ENCODE measurements around the gene GPR4. TPM values are rescaled to one million over a fixed set of nuclear protein-coding genes. Genes with fewer than 3 reads are reported as not detected.

The GPR4 gene
- total RNA-seq, 1 donor from 2014 or later = not detected

GRCh38 chr19:45597425-45598111 lies 4.4 kb downstream of the GPR4 start:
- Mint-ChIP-seq H3K36me3 (ENCODE audit: low read depth) (no peaks in the 10 kb centered on the region), H3K4me3 (no peak overlapping the region), H3K9me3 (no peaks in the 10 kb centered on the region), H3K27me3 (ENCODE audit: low read depth) (peaks cover 85% of the 10 kb centered on the region), H3K27ac (ENCODE audit: unreplicated experiment) (no peak overlapping the region), H3K4me1 (peaks cover 30% of the 10 kb centered on the region)
- no peak for TF ChIP-seq CTCF (conservative IDR thresholded peaks at IDR 0.05)
- DNase-seq (ENCODE audit: low read depth, low spot score) = no peak

- H3K4me3 Mint-ChIP-seq = no peak overlapping the region
- DNase-seq (ENCODE audit: low read depth, low spot score) = no peak
- H3K9me3 Mint-ChIP-seq = no peaks in the 10 kb centered on the region
- no peaks in the 10 kb centered on the region for H3K36me3 Mint-ChIP-seq (ENCODE audit: low read depth)
- peaks cover 16% of the 10 kb centered on the region for H3K4me1 Mint-ChIP-seq
- peaks cover 82% of the 10 kb centered on the region for H3K27me3 Mint-ChIP-seq (ENCODE audit: low read depth)
- no peak for TF ChIP-seq CTCF (conservative IDR thresholded peaks at IDR 0.05)
- H3K27ac Mint-ChIP-seq (ENCODE audit: unreplicated experiment) = no peak overlapping the region
Measured at GRCh38 chr19:45595814-45596213, 6.2 kb downstream of the GPR4 start.

- no peak for TF ChIP-seq CTCF (conservative IDR thresholded peaks at IDR 0.05)
- H3K27me3 Mint-ChIP-seq (ENCODE audit: low read depth) = peaks cover 81% of the 10 kb centered on the region
- H3K4me3 Mint-ChIP-seq = no peak overlapping the region
- no peak for DNase-seq (ENCODE audit: low read depth, low spot score)
- H3K36me3 Mint-ChIP-seq (ENCODE audit: low read depth) = no peaks in the 10 kb centered on the region
- H3K9me3 Mint-ChIP-seq = no peaks in the 10 kb centered on the region
- H3K4me1 Mint-ChIP-seq = peaks cover 12% of the 10 kb centered on the region
- no peak overlapping the region for H3K27ac Mint-ChIP-seq (ENCODE audit: unreplicated experiment)
Measured at GRCh38 chr19:45593520-45593919, 8.5 kb downstream of the GPR4 start.

- no peaks in the 10 kb centered on the region for H3K36me3 Mint-ChIP-seq (ENCODE audit: low read depth)
- H3K4me1 Mint-ChIP-seq = peaks cover 2% of the 10 kb centered on the region
- H3K9me3 Mint-ChIP-seq = no peaks in the 10 kb centered on the region
- no peak overlapping the region for H3K27ac Mint-ChIP-seq (ENCODE audit: unreplicated experiment)
- no peak overlapping the region for H3K4me3 Mint-ChIP-seq
- no peak for DNase-seq (ENCODE audit: low read depth, low spot score)
- H3K27me3 Mint-ChIP-seq (ENCODE audit: low read depth) = peaks cover 74% of the 10 kb centered on the region
- TF ChIP-seq CTCF (conservative IDR thresholded peaks at IDR 0.05) = no peak
Measured at GRCh38 chr19:45592366-45592765, 9.6 kb downstream of the GPR4 start.

GRCh38 chr19:45591638-45592005 lies 10.4 kb downstream of the GPR4 start:
- DNase-seq (ENCODE audit: low read depth, low spot score) = no peak
- Mint-ChIP-seq H3K27me3 (ENCODE audit: low read depth) (peaks cover 66% of the 10 kb centered on the region), H3K4me1 (no peaks in the 10 kb centered on the region), H3K36me3 (ENCODE audit: low read depth) (no peaks in the 10 kb centered on the region), H3K9me3 (no peaks in the 10 kb centered on the region), H3K4me3 (no peak overlapping the region), H3K27ac (ENCODE audit: unreplicated experiment) (no peak overlapping the region)
- no peak for TF ChIP-seq CTCF (conservative IDR thresholded peaks at IDR 0.05)
